CD4-positive, alpha-beta T cell treated with Interleukin-21 for 1 hour (primary cell): Measurements from ENCODE around the gene RGS21.
"Not testable (repeated sequence)": the region's sequence is repeated elsewhere in the genome, so short reads cannot be mapped to it uniquely, and the experiment has no call there.

ENCODE experiments used
- DNase-seq: peaks from one replicate; pipeline ENCODE4 v3.0.0-alpha.2; 2020

Gene RGS21

GRCh38 chr1:192316942-192317450 lies at the start of gene RGS21:
Gene RGS21, plus strand, starts transcription at chr1:192316992. Its CDS starts 26,045 bp downstream, at chr1:192343037.
- DNase-seq, result no peak

- DNase-seq, result no peak
Measured at GRCh38 chr1:192268468-192269052, 48.2 kb upstream of the RGS21 start.

GRCh38 chr1:192270398-192270797 lies 46.4 kb upstream of the RGS21 start:
- no peak for DNase-seq

GRCh38 chr1:192272732-192273131 lies 44.1 kb upstream of the RGS21 start:
- no peak for DNase-seq

- DNase-seq, result no peak
Measured at GRCh38 chr1:192274588-192274987, 42.2 kb upstream of the RGS21 start.

GRCh38 chr1:192277635-192278034 lies 39.2 kb upstream of the RGS21 start:
- no peak for DNase-seq

GRCh38 chr1:192284927-192285326 lies 31.9 kb upstream of the RGS21 start:
- no peak for DNase-seq

GRCh38 chr1:192303029-192303428 lies 13.8 kb upstream of the RGS21 start:
- no peak for DNase-seq

GRCh38 chr1:192308314-192308713 lies 8.5 kb upstream of the RGS21 start:
- DNase-seq, result not testable (repeated sequence)

GRCh38 chr1:192311281-192311680 lies 5.5 kb upstream of the RGS21 start:
- no peak for DNase-seq

GRCh38 chr1:192327997-192328396 lies 11.2 kb downstream of the RGS21 start:
- DNase-seq, result no peak

GRCh38 chr1:192342842-192343241 lies 26.1 kb downstream of the RGS21 start:
- DNase-seq, result no peak

- no peak for DNase-seq
Measured at GRCh38 chr1:192343344-192343743, 26.6 kb downstream of the RGS21 start.

- no peak for DNase-seq
Measured at GRCh38 chr1:192349314-192349713, 32.5 kb downstream of the RGS21 start.

GRCh38 chr1:192350356-192350755 lies 33.6 kb downstream of the RGS21 start:
- DNase-seq, result no peak

GRCh38 chr1:192351550-192351949 lies 34.8 kb downstream of the RGS21 start:
- no peak for DNase-seq

GRCh38 chr1:192357924-192358323 lies 41.1 kb downstream of the RGS21 start:
- DNase-seq, result no peak

GRCh38 chr1:192358402-192358801 lies 41.6 kb downstream of the RGS21 start:
- DNase-seq, result no peak

- DNase-seq, result no peak
Measured at GRCh38 chr1:192358822-192359221, 42.0 kb downstream of the RGS21 start.

- DNase-seq, result no peak
Measured at GRCh38 chr1:192363177-192363576, 46.4 kb downstream of the RGS21 start.

- no peak for DNase-seq
Measured at GRCh38 chr1:192367436-192367835, 50.6 kb downstream of the RGS21 start.

- DNase-seq, result no peak
Measured at GRCh38 chr1:192375306-192375705, 58.5 kb downstream of the RGS21 start.

GRCh38 chr1:192376374-192376773 lies 59.6 kb downstream of the RGS21 start:
- no peak for DNase-seq

GRCh38 chr1:192378276-192378675 lies 61.5 kb downstream of the RGS21 start:
- DNase-seq, result no peak

GRCh38 chr1:192378878-192379277 lies 62.1 kb downstream of the RGS21 start:
- DNase-seq, result no peak
